Prostate gland (tissue), 2 donors: ENCODE measurements around the gene SH3TC1. TPM values are rescaled to one million over a fixed set of nuclear protein-coding genes. Genes with fewer than 3 reads are reported as not detected.

Experiments used
- DNase-seq: peaks from one replicate; pipeline ENCODE4 v3.0.0-alpha.2; 2019; ENCODE audit warnings: low spot score
- H3K27ac ChIP-seq, 2 donors: fragments of 200-600 bp; sonication (generic); 2 replicates each; pipeline ENCODE4 v1.5.1; 2017 to 2019
- H3K27me3 ChIP-seq: fragments of 200-600 bp; sonication (generic); replicated peaks from 2 replicates; pipeline ENCODE4 v1.5.1; 2019; ENCODE audit not compliant: insufficient read depth
- H3K36me3 ChIP-seq, 2 donors: fragments of 200-600 bp; sonication (generic); 1 replicate in 1 of 2; 2 replicates in 1 of 2; pipeline versions ENCODE4 v1.5.1 to v1.8.1; 2017 to 2019
- H3K4me1 ChIP-seq: fragments of 200-600 bp; sonication (generic); replicated peaks from 2 replicates; pipeline ENCODE4 v1.5.1; 2019
- H3K4me3 ChIP-seq, 2 donors: fragments of 200-600 bp; sonication (generic); 2 replicates each; pipeline ENCODE4 v1.5.1; 2017 to 2019
- H3K9me3 ChIP-seq: fragments of 200-600 bp; sonication (generic); 2 replicates; pipeline ENCODE4 v1.5.1; 2017
- CTCF ChIP-seq, 4 experiments: fragments of 200-600 bp in 2 of 4; fragments of 450-650 bp in 2 of 4; sonication (generic) in 2 of 4; IDR thresholded peaks; 1 replicate in 3 of 4; 2 replicates in 1 of 4; pipeline ENCODE4 v1.5.1; 2016 to 2019; ENCODE audit warnings: antibody characterized with exemption in 4 of 4, mild to moderate bottlenecking in 2 of 4, moderate library complexity in 2 of 4
- POLR2A ChIP-seq: fragments of 450-650 bp; IDR thresholded peaks from one replicate; pipeline ENCODE4 v1.6.1; 2016; ENCODE audit warnings: antibody characterized with exemption, mild to moderate bottlenecking
- POLR2AphosphoS5 ChIP-seq: sonication (generic); formaldehyde crosslinking; IDR thresholded peaks from one replicate; pipeline ENCODE4 v1.6.1; 2017; ENCODE audit warnings: antibody characterized with exemption
- WGBS: methylation state at CpG from one replicate; pipeline ENCODE4 v1.1.5; 2018; 5-methylcytosine and 5-hydroxymethylcytosine counted together
- intact Hi-C: fragments of 100-400 bp; cut with DNase I; formaldehyde crosslinking; loops from one replicate; pipeline ENCODE4 v1.14.2; 2022
- total RNA-seq, 2 donors: library from RNA; depleted of rRNA; stranded (reverse); fragments of >200 nt; gene quantifications; one replicate each; pipeline ENCODE4 v1.1.0, GENCODE V29; 2016

Gene SH3TC1
- total RNA-seq, 2 donors from 2014 or later = 22.4 to 37.5 TPM

DNA sequence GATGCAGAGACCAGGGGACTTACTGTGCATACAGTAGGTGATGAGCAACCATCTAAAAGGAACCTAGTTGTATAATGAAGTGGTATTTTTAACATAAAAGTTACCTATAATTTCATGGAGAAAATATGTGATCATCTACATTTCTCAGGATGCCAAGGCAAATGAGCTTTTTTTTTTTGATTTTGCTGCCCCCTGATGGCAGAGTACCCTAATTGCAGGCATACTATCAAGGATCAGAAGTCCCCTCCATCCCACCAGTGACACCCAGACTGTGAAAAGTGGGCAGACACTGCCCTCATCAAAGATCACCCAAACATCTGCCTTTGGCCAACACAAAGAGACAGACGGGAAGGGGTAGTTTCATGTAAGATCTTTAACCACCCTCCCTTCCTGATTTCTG is 30.9 kb upstream of the SH3TC1 start:
- intact Hi-C loops = no loop called here

DNA sequence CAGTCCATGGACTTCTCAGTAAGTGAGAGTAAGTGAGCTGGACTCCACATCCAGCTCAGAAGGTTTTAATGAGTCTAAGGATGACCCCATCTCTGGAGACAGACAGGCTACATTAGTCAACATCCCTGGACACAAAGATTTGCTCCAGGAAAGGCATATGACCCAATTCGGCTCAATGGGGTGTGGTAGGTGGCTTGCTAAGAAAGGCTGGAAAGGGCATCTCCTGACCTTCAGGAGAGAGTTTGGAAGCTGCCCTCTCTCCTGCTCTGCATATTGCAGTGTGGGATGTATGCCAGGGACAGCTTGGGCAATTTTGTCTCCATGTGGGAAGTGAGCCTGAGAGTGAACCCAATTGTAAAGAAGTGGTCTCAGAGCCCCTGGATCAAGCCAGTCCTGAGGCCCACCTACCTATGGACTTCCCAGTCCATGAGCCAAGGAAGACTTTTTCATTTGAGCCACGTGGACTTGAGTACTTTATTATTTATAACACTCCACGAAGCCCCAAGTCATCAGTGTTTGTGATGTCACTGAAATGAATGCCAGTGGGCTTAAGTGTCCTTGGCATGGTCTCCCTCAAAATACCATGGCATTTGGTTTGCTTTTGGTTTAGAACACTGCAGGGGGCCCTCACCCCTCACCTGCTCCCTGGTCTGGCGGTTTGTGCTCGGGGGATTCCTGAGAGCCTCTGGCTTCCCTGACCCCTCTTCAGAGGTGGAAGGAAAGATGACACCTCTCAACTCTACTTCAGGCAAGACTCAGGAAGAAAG is 30.1 kb upstream of the SH3TC1 start:
- H3K27me3 ChIP-seq = no peaks in the 10 kb centered on the region
- H3K4me1 ChIP-seq = no peaks in the 10 kb centered on the region
- H3K27ac ChIP-seq = no peak overlapping the region
- intact Hi-C loops = no loop called here
- H3K36me3 ChIP-seq = no peaks in the 10 kb centered on the region
- no peak for TF ChIP-seq POLR2A
- TF ChIP-seq POLR2AphosphoS5 = no peak
- TF ChIP-seq CTCF (IDR thresholded peaks at IDR 0.05) = no peak
- H3K4me3 ChIP-seq = no peak overlapping the region
- WGBS = 84% methylated on average over 5 of the region's 5 CpGs
- DNase-seq = no peak
- H3K9me3 ChIP-seq = no peaks in the 10 kb centered on the region

More for the DNA sequence above, 30.9 kb upstream of the SH3TC1 start:
- H3K4me3 ChIP-seq = no peak overlapping the region
- H3K4me1 ChIP-seq = no peaks in the 10 kb centered on the region
- no peak for DNase-seq
- no peaks in the 10 kb centered on the region for H3K36me3 ChIP-seq
- 93% methylated on average over 1 of the region's 1 CpG for WGBS
- H3K27ac ChIP-seq = no peak overlapping the region
- H3K27me3 ChIP-seq = no peaks in the 10 kb centered on the region
- TF ChIP-seq CTCF (IDR thresholded peaks at IDR 0.05) (no peak), POLR2AphosphoS5 (no peak), POLR2A (no peak)
- H3K9me3 ChIP-seq = no peaks in the 10 kb centered on the region

- TF ChIP-seq POLR2A = no peak
- TF ChIP-seq CTCF (IDR thresholded peaks at IDR 0.05) = no peak
- no peak for TF ChIP-seq POLR2AphosphoS5
- WGBS = 88% methylated on average over 3 of the region's 3 CpGs
- intact Hi-C loops = loop anchor here (10.0 kb wide), 1 partner anchor 235 kb away; no protein-coding TSS in a partner anchor
Observed at GRCh38 chr4:8169763-8170162, 29.3 kb upstream of the SH3TC1 start.

DNA sequence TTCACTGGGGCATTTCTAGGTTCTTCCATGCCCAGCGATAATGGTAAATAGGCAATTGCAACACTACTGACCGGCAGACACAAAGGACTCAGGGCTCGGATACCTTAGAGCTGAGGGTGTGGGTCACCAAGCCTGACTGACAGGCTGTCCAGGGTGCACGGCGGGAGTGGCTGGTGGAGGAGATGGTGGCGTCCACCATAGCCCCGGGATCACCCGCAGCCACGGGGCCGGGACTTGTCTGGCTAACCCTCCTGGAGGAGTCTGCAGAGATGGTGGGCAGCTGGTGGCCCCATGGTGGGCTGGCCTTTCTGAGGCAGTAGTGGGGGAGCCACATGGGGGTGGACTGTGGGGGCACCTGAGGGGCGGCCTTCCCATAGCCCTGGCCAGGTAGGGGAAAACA is 28.7 kb upstream of the SH3TC1 start:
- H3K9me3 ChIP-seq = no peaks in the 10 kb centered on the region
- H3K27me3 ChIP-seq = no peaks in the 10 kb centered on the region
- TF ChIP-seq POLR2A = no peak
- no peak overlapping the region for H3K27ac ChIP-seq
- intact Hi-C loops = loop anchor here (10.0 kb wide), 1 partner anchor 234 kb away; no protein-coding TSS in a partner anchor
- no peaks in the 10 kb centered on the region for H3K36me3 ChIP-seq
- H3K4me1 ChIP-seq = no peaks in the 10 kb centered on the region
- 87% methylated on average over 11 of the region's 11 CpGs for WGBS
- DNase-seq = no peak
- H3K4me3 ChIP-seq = no peak overlapping the region

More at GRCh38 chr4:8169763-8170162, 29.3 kb upstream of the SH3TC1 start:
- Histone ChIP-seq H3K27ac (no peak overlapping the region), H3K36me3 (no peaks in the 10 kb centered on the region), H3K27me3 (no peaks in the 10 kb centered on the region), H3K4me1 (no peaks in the 10 kb centered on the region), H3K9me3 (no peaks in the 10 kb centered on the region), H3K4me3 (no peak overlapping the region)
- no peak for DNase-seq

DNA sequence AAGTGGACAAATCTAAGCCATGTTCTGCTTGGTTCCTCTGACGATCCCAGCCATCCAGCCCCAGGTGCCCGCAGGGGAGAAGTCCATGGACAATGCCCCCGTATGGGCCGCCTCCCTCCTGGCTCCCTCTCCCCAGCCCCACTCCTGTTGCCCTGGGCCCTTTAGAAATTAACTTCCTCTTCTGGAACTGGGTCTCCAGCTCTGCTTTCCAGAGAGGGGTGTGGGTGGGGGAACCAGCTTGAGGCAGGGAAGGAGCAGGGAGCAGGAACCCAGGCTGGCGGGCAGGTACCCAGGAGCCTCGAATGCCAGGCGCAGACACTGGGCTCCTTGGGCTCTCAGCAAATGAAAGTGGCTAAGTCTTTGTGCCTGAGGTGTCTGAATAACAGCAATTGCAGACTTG is 27.8 kb upstream of the SH3TC1 start:
- Histone ChIP-seq H3K27ac (no peak overlapping the region), H3K27me3 (no peaks in the 10 kb centered on the region), H3K36me3 (no peaks in the 10 kb centered on the region), H3K4me1 (no peaks in the 10 kb centered on the region), H3K4me3 (no peak overlapping the region), H3K9me3 (no peaks in the 10 kb centered on the region)
- no peak for DNase-seq
- intact Hi-C loops = loop anchor here (10.0 kb wide), 1 partner anchor 234 kb away; no protein-coding TSS in a partner anchor
- TF ChIP-seq POLR2A (no peak), CTCF (IDR thresholded peaks at IDR 0.05) (no peak), POLR2AphosphoS5 (no peak)
- 90% methylated on average over 7 of the region's 7 CpGs for WGBS
